ENCODE data around the gene TMEM150B. TPM values are rescaled to one million over a fixed set of nuclear protein-coding genes. Genes with fewer than 3 reads are reported as not detected.

The TMEM150B gene
- total and polyA plus RNA-seq, 9 of the 15 experiments (the other 6 are each of a cell fraction or from before 2014, with no cell fraction given): 0.47 to 1.3 (median 0.74) TPM; not detected in 2

- TF ChIP-seq SRSF1 (IDR thresholded peaks at IDR 0.05; ENCODE audit: low read depth, low read length) (no peak), SMARCC2 (IDR thresholded peaks at IDR 0.05; ENCODE audit: low read depth) (no peak), MYBL2 (IDR thresholded peaks at IDR 0.05; ENCODE audit: low read depth) (no peak), MYBL2 (CRISPR knock-in tag; IDR thresholded peaks at IDR 0.05; ENCODE audit: borderline replicate concordance) (no peak), FOXO4 (CRISPR knock-in tag; IDR thresholded peaks at IDR 0.05) (no peak), UBTF (IDR thresholded peaks at IDR 0.05; ENCODE audit: borderline replicate concordance in 1 of 2, low read depth in 2 of 2, low read length in 2 of 2) (no peak), VEZF1 (CRISPR knock-in tag; IDR thresholded peaks at IDR 0.05) (peak; percentile 62), ZFX (CRISPR knock-in tag; IDR thresholded peaks at IDR 0.05) (0 out of 2 replicates have a peak, but pooled peaks have one; percentile 30), ZSCAN29 (IDR thresholded peaks at IDR 0.05) (no peak), ZNF431 (CRISPR knock-in tag; IDR thresholded peaks at IDR 0.05) (no peak), BRCA1 (IDR thresholded peaks at IDR 0.05) (no peak), BRCA1 (CRISPR knock-in tag; IDR thresholded peaks at IDR 0.05) (no peak), RFX7 (CRISPR knock-in tag; IDR thresholded peaks at IDR 0.05) (no peak), CREM (IDR thresholded peaks at IDR 0.05; ENCODE audit: low read depth) (peak; percentile 3; the same call in 1 of the 2 replicates), ZNF23 (CRISPR knock-in tag; IDR thresholded peaks at IDR 0.05) (no peak), ZNF232 (CRISPR knock-in tag; IDR thresholded peaks at IDR 0.05) (no peak), SAFB (IDR thresholded peaks at IDR 0.05; ENCODE audit: borderline replicate concordance, low read depth, low read length) (peak; percentile 80; the same call in 1 of the 2 replicates), CXXC5 (CRISPR knock-in tag; IDR thresholded peaks at IDR 0.05) (no peak), GABPB1 (CRISPR knock-in tag; IDR thresholded peaks at IDR 0.05) (peak; percentile 40; the same call in 1 of the 2 replicates), RB1 (IDR thresholded peaks at IDR 0.05; ENCODE audit: low read depth) (peak; percentile 52; the same call in 1 of the 2 replicates)
Observed at GRCh38 chr19:55353803-55354697, 28.9 kb upstream of the TMEM150B start (continued).

Data from K562 (cell line).